GM12878 (cell line): ENCODE results near the gene PDGFC.

Experiments
- BHLHE40 ChIP-seq, 2 experiments: fragments of 450-650 bp in 1 of 2; IDR thresholded peaks; 2 replicates each; pipeline ENCODE4 v1.6.1; 2011 to 2017; ENCODE audit warnings: low read depth in 2 of 2, borderline replicate concordance in 1 of 2, improper control_type of control experiment in 1 of 2, low read length in 1 of 2, mild to moderate bottlenecking in 1 of 2
- CBX3 ChIP-seq: fragments of 200-600 bp; sonication (generic); IDR thresholded peaks from 2 replicates; pipeline ENCODE4 v1.6.1; 2016; ENCODE audit warnings: low read depth, borderline replicate concordance
- CREB1 ChIP-seq: IDR thresholded peaks from 2 replicates; pipeline ENCODE4 v1.6.1; 2012; ENCODE audit warnings: low read depth, mild to moderate bottlenecking, inconsistent platforms
- POLR2A ChIP-seq: IDR thresholded peaks from 2 replicates; pipeline ENCODE4 v1.6.1; 2011; ENCODE audit warnings: low read depth, mild to moderate bottlenecking, low read length
- SIN3A ChIP-seq: IDR thresholded peaks from 2 replicates; pipeline ENCODE4 v1.6.1; 2012; ENCODE audit warnings: low read depth, low read length, improper control_type of control experiment
- TAF1 ChIP-seq: IDR thresholded peaks from 2 replicates; pipeline ENCODE4 v1.6.1; 2011; ENCODE audit warnings: mild to moderate bottlenecking, low read depth, low read length, borderline replicate concordance
- ZNF274 ChIP-seq: IDR thresholded peaks from one replicate; pipeline ENCODE4 v1.8.0; 2011; ENCODE audit not compliant: insufficient read length, insufficient read depth
- TF ChIP-seq, protein P1 (sequence below): IDR thresholded peaks from 2 replicates; pipeline ENCODE4 v1.6.1; 2012; ENCODE audit warnings: low read length, inconsistent platforms
- TF ChIP-seq, protein P2 (sequence below), 3 experiments: IDR thresholded peaks in 2 of 3; conservative IDR thresholded peaks in 1 of 3; 2 replicates each; pipeline ENCODE4 v1.5.1; 2011; ENCODE audit warnings: low read depth in 3 of 3, low read length in 3 of 3, mild to moderate bottlenecking in 3 of 3, control low read depth in 2 of 3, moderate library complexity in 2 of 3, inconsistent platforms in 1 of 3, mixed read lengths in 1 of 3; ENCODE audit not compliant: control insufficient read depth in 2 of 3, insufficient read depth in 1 of 3; ENCODE audit errors: extremely low read depth in 1 of 3
- TF ChIP-seq, protein P3 (sequence below): IDR thresholded peaks from 2 replicates; pipeline ENCODE4 v1.6.1; 2012; ENCODE audit warnings: mild to moderate bottlenecking, low read depth, low read length

GRCh38 chr4:156746111-156746510 lies 225.5 kb downstream of the PDGFC start:
- TF ChIP-seq, protein P1, sequence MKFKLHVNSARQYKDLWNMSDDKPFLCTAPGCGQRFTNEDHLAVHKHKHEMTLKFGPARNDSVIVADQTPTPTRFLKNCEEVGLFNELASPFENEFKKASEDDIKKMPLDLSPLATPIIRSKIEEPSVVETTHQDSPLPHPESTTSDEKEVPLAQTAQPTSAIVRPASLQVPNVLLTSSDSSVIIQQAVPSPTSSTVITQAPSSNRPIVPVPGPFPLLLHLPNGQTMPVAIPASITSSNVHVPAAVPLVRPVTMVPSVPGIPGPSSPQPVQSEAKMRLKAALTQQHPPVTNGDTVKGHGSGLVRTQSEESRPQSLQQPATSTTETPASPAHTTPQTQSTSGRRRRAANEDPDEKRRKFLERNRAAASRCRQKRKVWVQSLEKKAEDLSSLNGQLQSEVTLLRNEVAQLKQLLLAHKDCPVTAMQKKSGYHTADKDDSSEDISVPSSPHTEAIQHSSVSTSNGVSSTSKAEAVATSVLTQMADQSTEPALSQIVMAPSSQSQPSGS, result no peak
- TF ChIP-seq, protein P2, sequence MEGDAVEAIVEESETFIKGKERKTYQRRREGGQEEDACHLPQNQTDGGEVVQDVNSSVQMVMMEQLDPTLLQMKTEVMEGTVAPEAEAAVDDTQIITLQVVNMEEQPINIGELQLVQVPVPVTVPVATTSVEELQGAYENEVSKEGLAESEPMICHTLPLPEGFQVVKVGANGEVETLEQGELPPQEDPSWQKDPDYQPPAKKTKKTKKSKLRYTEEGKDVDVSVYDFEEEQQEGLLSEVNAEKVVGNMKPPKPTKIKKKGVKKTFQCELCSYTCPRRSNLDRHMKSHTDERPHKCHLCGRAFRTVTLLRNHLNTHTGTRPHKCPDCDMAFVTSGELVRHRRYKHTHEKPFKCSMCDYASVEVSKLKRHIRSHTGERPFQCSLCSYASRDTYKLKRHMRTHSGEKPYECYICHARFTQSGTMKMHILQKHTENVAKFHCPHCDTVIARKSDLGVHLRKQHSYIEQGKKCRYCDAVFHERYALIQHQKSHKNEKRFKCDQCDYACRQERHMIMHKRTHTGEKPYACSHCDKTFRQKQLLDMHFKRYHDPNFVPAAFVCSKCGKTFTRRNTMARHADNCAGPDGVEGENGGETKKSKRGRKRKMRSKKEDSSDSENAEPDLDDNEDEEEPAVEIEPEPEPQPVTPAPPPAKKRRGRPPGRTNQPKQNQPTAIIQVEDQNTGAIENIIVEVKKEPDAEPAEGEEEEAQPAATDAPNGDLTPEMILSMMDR (IDR thresholded peaks at IDR 0.05 in 2 of 3, conservative IDR thresholded peaks at IDR 0.05 in 1 of 3; ENCODE audit: control insufficient read depth in 2 of 3, extremely low read depth in 1 of 3, insufficient read depth in 1 of 3, low read depth in 3 of 3, low read length in 3 of 3), result no peak
- no peak for TF ChIP-seq SIN3A
- TF ChIP-seq POLR2A, result no peak
- no peak for TF ChIP-seq CBX3
- TF ChIP-seq BHLHE40 (IDR thresholded peaks at IDR 0.05; ENCODE audit: borderline replicate concordance in 1 of 2, low read depth in 2 of 2, low read length in 1 of 2), result no peak
- no peak for TF ChIP-seq ZNF274
- no peak for TF ChIP-seq TAF1
- TF ChIP-seq, protein P3, sequence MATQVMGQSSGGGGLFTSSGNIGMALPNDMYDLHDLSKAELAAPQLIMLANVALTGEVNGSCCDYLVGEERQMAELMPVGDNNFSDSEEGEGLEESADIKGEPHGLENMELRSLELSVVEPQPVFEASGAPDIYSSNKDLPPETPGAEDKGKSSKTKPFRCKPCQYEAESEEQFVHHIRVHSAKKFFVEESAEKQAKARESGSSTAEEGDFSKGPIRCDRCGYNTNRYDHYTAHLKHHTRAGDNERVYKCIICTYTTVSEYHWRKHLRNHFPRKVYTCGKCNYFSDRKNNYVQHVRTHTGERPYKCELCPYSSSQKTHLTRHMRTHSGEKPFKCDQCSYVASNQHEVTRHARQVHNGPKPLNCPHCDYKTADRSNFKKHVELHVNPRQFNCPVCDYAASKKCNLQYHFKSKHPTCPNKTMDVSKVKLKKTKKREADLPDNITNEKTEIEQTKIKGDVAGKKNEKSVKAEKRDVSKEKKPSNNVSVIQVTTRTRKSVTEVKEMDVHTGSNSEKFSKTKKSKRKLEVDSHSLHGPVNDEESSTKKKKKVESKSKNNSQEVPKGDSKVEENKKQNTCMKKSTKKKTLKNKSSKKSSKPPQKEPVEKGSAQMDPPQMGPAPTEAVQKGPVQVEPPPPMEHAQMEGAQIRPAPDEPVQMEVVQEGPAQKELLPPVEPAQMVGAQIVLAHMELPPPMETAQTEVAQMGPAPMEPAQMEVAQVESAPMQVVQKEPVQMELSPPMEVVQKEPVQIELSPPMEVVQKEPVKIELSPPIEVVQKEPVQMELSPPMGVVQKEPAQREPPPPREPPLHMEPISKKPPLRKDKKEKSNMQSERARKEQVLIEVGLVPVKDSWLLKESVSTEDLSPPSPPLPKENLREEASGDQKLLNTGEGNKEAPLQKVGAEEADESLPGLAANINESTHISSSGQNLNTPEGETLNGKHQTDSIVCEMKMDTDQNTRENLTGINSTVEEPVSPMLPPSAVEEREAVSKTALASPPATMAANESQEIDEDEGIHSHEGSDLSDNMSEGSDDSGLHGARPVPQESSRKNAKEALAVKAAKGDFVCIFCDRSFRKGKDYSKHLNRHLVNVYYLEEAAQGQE, result no peak
- TF ChIP-seq CREB1, result no peak
